Thoracic aorta (tissue), 2 donors: Measurements from ENCODE around the gene BCL2L13. TPM values are rescaled to one million over a fixed set of nuclear protein-coding genes. Genes with fewer than 3 reads are reported as not detected.
A peak's percentile ranks its signal among the peaks of the same experiment; 100 is the strongest.

Experiments
- ATAC-seq: fragments of 150-250 bp; one replicate; pipeline ENCODE4 v1.8.0; 2017; ENCODE audit warnings: low read depth; ENCODE audit not compliant: insufficient number of reproducible peaks, low FRiP score
- DNase-seq: peaks from one replicate; pipeline ENCODE4 v3.0.0-alpha.2; 2020; ENCODE audit warnings: low spot score
- H3K27ac ChIP-seq, 2 donors: fragments of 200-600 bp; sonication (generic); 1 replicate in 1 of 2; 2 replicates in 1 of 2; pipeline ENCODE4 v1.5.1; 2016; ENCODE audit warnings: mild to moderate bottlenecking in 2 of 2, moderate library complexity in 2 of 2
- H3K27me3 ChIP-seq: fragments of 200-600 bp; sonication (generic); replicated peaks from 2 replicates; pipeline ENCODE4 v1.6.0; 2016; ENCODE audit warnings: mild to moderate bottlenecking; ENCODE audit not compliant: insufficient read depth
- H3K36me3 ChIP-seq: fragments of 200-600 bp; sonication (generic); one replicate; pipeline ENCODE4 v1.5.1; 2016
- H3K4me1 ChIP-seq, 2 donors: fragments of 200-600 bp; sonication (generic); 1 replicate in 1 of 2; 2 replicates in 1 of 2; pipeline versions ENCODE4 v1.5.1 to v1.6.0; 2016; ENCODE audit warnings: low read depth in 2 of 2, mild to moderate bottlenecking in 1 of 2; ENCODE audit not compliant: control insufficient read depth in 1 of 2
- H3K4me3 ChIP-seq: fragments of 200-600 bp; sonication (generic); 2 replicates; pipeline ENCODE4 v1.5.1; 2016; ENCODE audit warnings: mild to moderate bottlenecking
- H3K9me3 ChIP-seq: fragments of 200-600 bp; sonication (generic); 2 replicates; pipeline ENCODE4 v1.5.1; 2016
- total RNA-seq, 2 donors: library from RNA; depleted of rRNA; stranded (reverse); fragments of >200 nt; gene quantifications; one replicate each; pipeline versions ENCODE4 v1.1.0 to v1.2.3, GENCODE V29; 2016
- TF ChIP-seq, protein P1 (sequence below): fragments of 200-600 bp; sonication (generic); IDR thresholded peaks from one replicate; pipeline ENCODE4 v1.5.1; 2019; ENCODE audit warnings: antibody characterized with exemption

Gene BCL2L13, protein sequence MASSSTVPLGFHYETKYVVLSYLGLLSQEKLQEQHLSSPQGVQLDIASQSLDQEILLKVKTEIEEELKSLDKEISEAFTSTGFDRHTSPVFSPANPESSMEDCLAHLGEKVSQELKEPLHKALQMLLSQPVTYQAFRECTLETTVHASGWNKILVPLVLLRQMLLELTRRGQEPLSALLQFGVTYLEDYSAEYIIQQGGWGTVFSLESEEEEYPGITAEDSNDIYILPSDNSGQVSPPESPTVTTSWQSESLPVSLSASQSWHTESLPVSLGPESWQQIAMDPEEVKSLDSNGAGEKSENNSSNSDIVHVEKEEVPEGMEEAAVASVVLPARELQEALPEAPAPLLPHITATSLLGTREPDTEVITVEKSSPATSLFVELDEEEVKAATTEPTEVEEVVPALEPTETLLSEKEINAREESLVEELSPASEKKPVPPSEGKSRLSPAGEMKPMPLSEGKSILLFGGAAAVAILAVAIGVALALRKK
- total RNA-seq, result 10 to 100 TPM; 38.0 to 43.4 TPM

GRCh38 chr22:17638432-17639246 lies at the start of gene BCL2L13:
Gene BCL2L13 (plus strand): TSS chr22:17638757. CDS start chr22:17655712, 16,955 bp downstream.
- TF ChIP-seq, protein P1, sequence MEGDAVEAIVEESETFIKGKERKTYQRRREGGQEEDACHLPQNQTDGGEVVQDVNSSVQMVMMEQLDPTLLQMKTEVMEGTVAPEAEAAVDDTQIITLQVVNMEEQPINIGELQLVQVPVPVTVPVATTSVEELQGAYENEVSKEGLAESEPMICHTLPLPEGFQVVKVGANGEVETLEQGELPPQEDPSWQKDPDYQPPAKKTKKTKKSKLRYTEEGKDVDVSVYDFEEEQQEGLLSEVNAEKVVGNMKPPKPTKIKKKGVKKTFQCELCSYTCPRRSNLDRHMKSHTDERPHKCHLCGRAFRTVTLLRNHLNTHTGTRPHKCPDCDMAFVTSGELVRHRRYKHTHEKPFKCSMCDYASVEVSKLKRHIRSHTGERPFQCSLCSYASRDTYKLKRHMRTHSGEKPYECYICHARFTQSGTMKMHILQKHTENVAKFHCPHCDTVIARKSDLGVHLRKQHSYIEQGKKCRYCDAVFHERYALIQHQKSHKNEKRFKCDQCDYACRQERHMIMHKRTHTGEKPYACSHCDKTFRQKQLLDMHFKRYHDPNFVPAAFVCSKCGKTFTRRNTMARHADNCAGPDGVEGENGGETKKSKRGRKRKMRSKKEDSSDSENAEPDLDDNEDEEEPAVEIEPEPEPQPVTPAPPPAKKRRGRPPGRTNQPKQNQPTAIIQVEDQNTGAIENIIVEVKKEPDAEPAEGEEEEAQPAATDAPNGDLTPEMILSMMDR, result no peak
- DNase-seq (peak; percentile 62), ATAC-seq (peak; percentile 94)
- Histone ChIP-seq H3K27ac (peak within 1 kb of the TSS; percentile 99), H3K9me3 (no peaks in the 10 kb centered on the region), H3K36me3 (no peaks in the 10 kb centered on the region), H3K27me3 (no peaks in the 10 kb centered on the region), H3K4me1 (peaks cover 9 to 15% of the 10 kb centered on the region in 2 donors), H3K4me3 (peak within 1 kb of the TSS; percentile 78)

DNA sequence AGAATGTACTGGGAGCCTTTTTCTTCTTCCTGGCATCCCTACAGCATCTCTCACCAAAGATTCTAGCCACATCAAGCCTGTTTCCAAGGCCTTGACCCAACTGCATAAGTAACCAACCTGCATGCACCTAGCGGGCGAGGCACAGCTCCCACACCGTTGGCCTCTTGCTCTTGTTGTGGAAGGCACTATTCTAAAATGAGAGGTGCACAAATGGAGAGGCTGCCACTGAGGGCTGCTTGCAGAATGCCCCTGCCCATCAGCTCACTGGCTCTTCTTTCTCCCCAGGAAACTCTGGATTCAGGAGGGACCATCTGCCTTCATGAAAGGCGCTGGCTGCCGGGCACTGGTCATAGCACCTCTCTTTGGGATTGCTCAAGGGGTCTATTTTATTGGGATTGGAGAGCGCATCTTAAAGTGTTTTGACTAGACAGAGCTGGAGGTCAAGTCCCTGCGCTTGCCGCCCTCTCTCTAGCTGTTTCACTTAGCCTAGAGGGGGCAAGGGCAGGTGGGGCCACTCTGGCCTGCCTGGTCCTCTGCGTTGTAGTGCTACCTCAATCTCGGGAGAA lies 48.7 kb upstream of the BCL2L13 start:
- no peak overlapping the region for H3K27ac ChIP-seq
- TF ChIP-seq, protein P1, result no peak
- peaks cover 23% of the 10 kb centered on the region for H3K36me3 ChIP-seq
- DNase-seq (no peak), ATAC-seq (no peak)
- H3K4me1 ChIP-seq, result no peaks in the 10 kb centered on the region
- H3K9me3 ChIP-seq, result no peaks in the 10 kb centered on the region
- H3K27me3 ChIP-seq, result no peaks in the 10 kb centered on the region
- no peak overlapping the region for H3K4me3 ChIP-seq

DNA sequence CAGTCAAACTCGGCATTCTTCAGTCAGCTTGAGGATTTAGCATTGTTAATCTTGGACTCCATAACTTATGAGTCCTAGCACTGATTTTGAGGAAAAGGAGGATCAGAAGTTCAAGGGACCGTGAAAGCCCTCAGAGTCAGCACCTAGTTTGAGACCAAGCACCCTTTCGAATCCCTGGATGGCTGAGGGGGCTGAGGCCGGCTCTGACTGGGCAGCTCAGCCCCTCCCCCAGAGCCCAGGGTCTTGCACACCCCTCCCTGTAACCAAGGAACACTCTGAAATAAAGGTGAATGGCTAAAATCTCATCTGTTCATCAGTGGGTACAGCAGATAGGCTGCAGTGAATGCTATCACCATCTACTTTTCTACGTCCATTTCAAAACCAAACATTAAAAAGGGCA lies 48.0 kb upstream of the BCL2L13 start:
- no peaks in the 10 kb centered on the region for H3K27me3 ChIP-seq
- ATAC-seq (no peak), DNase-seq (no peak)
- H3K4me1 ChIP-seq, result no peaks in the 10 kb centered on the region
- no peaks in the 10 kb centered on the region for H3K9me3 ChIP-seq
- TF ChIP-seq, protein P1, result no peak
- H3K27ac ChIP-seq, result no peak overlapping the region
- H3K36me3 ChIP-seq, result peaks cover 30% of the 10 kb centered on the region
- H3K4me3 ChIP-seq, result no peak overlapping the region

- H3K27me3 ChIP-seq, result no peaks in the 10 kb centered on the region
- H3K4me3 ChIP-seq, result no peak overlapping the region
- DNase-seq (no peak), ATAC-seq (no peak)
- no peak overlapping the region for H3K27ac ChIP-seq
- TF ChIP-seq, protein P1, result no peak
- H3K36me3 ChIP-seq, result peaks cover 38% of the 10 kb centered on the region
- H3K4me1 ChIP-seq, result no peaks in the 10 kb centered on the region
- no peaks in the 10 kb centered on the region for H3K9me3 ChIP-seq
These were observed 46.4 kb upstream of the BCL2L13 start for GRCh38 chr22:17592201-17592600.

- Histone ChIP-seq H3K4me3 (no peak overlapping the region), H3K36me3 (peaks cover 61% of the 10 kb centered on the region), H3K27ac (no peak overlapping the region), H3K27me3 (no peaks in the 10 kb centered on the region), H3K9me3 (no peaks in the 10 kb centered on the region), H3K4me1 (no peaks in the 10 kb centered on the region)
- ATAC-seq (no peak), DNase-seq (no peak)
- TF ChIP-seq, protein P1, result no peak
These were observed 42.3 kb upstream of the BCL2L13 start for GRCh38 chr22:17596226-17596625.
